B cell (primary cell): ENCODE data around the gene CBL. TPM values are rescaled to one million over a fixed set of nuclear protein-coding genes. Genes with fewer than 3 reads are reported as not detected.
"Not testable (repeated sequence)": the region's sequence is repeated elsewhere in the genome, so short reads cannot be mapped to it uniquely, and the experiment has no call there.

Source experiments
- ATAC-seq: fragments of 200-7000 bp; cut with Tn5 transposase; one replicate; pipeline ENCODE4 v1.10.0; 2021; ENCODE audit warnings: low read depth, mild to moderate bottlenecking, moderate number of reproducible peaks, moderate library complexity
- CTCF ChIA-PET: fragments of 350-600 bp; sonication (Branson Sonifier 250); formaldehyde crosslinking; loops from one replicate; lab custom pipeline; 2021; ENCODE audit warnings: antibody characterized with exemption, inconsistent platforms; lab: Charles Lee
- POLR2A ChIA-PET: fragments of 350-600 bp; sonication (Branson Sonifier 250); formaldehyde crosslinking; loops from one replicate; lab custom pipeline; 2021; ENCODE audit warnings: antibody characterized with exemption; lab: Charles Lee
- DNase-seq: peaks from one replicate; pipeline ENCODE4 v3.0.0; 2013
- H2AFZ ChIP-seq: 2 replicates; pipeline ENCODE4 v1.6.1; 2012; ENCODE audit warnings: mild to moderate bottlenecking, low read depth, low read length; ENCODE audit not compliant: insufficient read depth, poor library complexity, severe bottlenecking
- H3K27ac ChIP-seq, 2 donors: 1 replicate in 1 of 2; 2 replicates in 1 of 2; pipeline ENCODE4 v1.5.1; 2012 to 2013; ENCODE audit warnings: low read length in 2 of 2, mild to moderate bottlenecking in 2 of 2, moderate library complexity in 1 of 2
- H3K27me3 ChIP-seq, 4 experiments: fragments of 200-600 bp in 1 of 4; sonication (generic) in 1 of 4; replicated peaks in 1 of 4; 1 replicate in 2 of 4; 2 replicates in 2 of 4; pipeline versions ENCODE4 v1.6.1 to v1.7.0; 2013 to 2016; ENCODE audit warnings: low read length in 3 of 4, mild to moderate bottlenecking in 2 of 4, mixed read lengths in 1 of 4, moderate library complexity in 1 of 4; ENCODE audit not compliant: insufficient read depth in 4 of 4, control insufficient read depth in 3 of 4; ENCODE audit errors: control extremely low read depth in 1 of 4
- H3K36me3 ChIP-seq, 2 experiments: replicated peaks in 1 of 2; 1 replicate in 1 of 2; 2 replicates in 1 of 2; pipeline versions ENCODE4 v1.6.1 to v1.7.1; 2013; ENCODE audit warnings: low read length in 1 of 2; ENCODE audit not compliant: insufficient read depth in 2 of 2, control insufficient read depth in 1 of 2; ENCODE audit errors: control extremely low read depth in 1 of 2, extremely low read depth in 1 of 2
- H3K4me1 ChIP-seq, 2 donors: fragments of 200-600 bp in 1 of 2; sonication (generic) in 1 of 2; 1 replicate in 1 of 2; 2 replicates in 1 of 2; pipeline versions ENCODE4 v1.5.1 to v1.6.1; 2013 to 2017; ENCODE audit warnings: low read length in 2 of 2; ENCODE audit not compliant: control insufficient read depth in 2 of 2, insufficient read depth in 2 of 2
- H3K4me2 ChIP-seq: replicated peaks from 2 replicates; pipeline ENCODE3; 2012; ENCODE audit warnings: mild to moderate bottlenecking, low read depth, low read length; ENCODE audit not compliant: poor library complexity, severe bottlenecking
- H3K4me3 ChIP-seq, 5 experiments: fragments of 200-600 bp in 1 of 5; sonication (generic) in 1 of 5; 1 replicate in 3 of 5; 2 replicates in 2 of 5; pipeline versions ENCODE4 v1.5.1 to v1.7.0; 2011 to 2016; ENCODE audit warnings: low read length in 4 of 5, mild to moderate bottlenecking in 4 of 5, low read depth in 2 of 5, control low read depth in 1 of 5, moderate library complexity in 1 of 5; ENCODE audit not compliant: insufficient read depth in 1 of 5; ENCODE audit errors: control extremely low read depth in 1 of 5, extremely low read depth in 1 of 5
- H3K79me2 ChIP-seq: fragments of 200-600 bp; sonication (generic); one replicate; pipeline ENCODE4 v1.6.0; 2016; ENCODE audit warnings: low read length; ENCODE audit not compliant: control insufficient read depth, insufficient read depth
- H3K9ac ChIP-seq: fragments of 200-600 bp; sonication (generic); 2 replicates; pipeline ENCODE4 v1.6.1; 2017; ENCODE audit warnings: mild to moderate bottlenecking, low read length, moderate library complexity
- H3K9me3 ChIP-seq, 3 donors: one replicate each; pipeline versions ENCODE4 v1.6.1 to v1.7.1; 2013; ENCODE audit warnings: low read length in 2 of 3; ENCODE audit not compliant: control insufficient read depth in 2 of 3, insufficient read depth in 1 of 3; ENCODE audit errors: control extremely low read depth in 1 of 3
- H4K20me1 ChIP-seq: 2 replicates; pipeline ENCODE4 v1.6.0; 2012; ENCODE audit warnings: mild to moderate bottlenecking, low read length; ENCODE audit not compliant: insufficient read depth, control insufficient read depth, poor library complexity, severe bottlenecking
- H3K27ac Mint-ChIP-seq: one replicate; pipeline ENCODE4 v1.8.0; 2021; ENCODE audit warnings: mixed read lengths
- H3K27me3 Mint-ChIP-seq: one replicate; pipeline ENCODE4 v1.8.0; 2021; ENCODE audit warnings: mixed read lengths
- H3K4me1 Mint-ChIP-seq: one replicate; pipeline ENCODE4 v1.8.0; 2021; ENCODE audit warnings: mixed read lengths
- H3K4me3 Mint-ChIP-seq: one replicate; pipeline ENCODE4 v1.8.0; 2021; ENCODE audit warnings: mixed read lengths
- H3K9me3 Mint-ChIP-seq: one replicate; pipeline ENCODE4 v1.8.0; 2022; ENCODE audit warnings: mixed read lengths; ENCODE audit not compliant: insufficient read depth
- EZH2 ChIP-seq: IDR thresholded peaks from 2 replicates; pipeline ENCODE4 v1.6.1; 2012; ENCODE audit warnings: borderline replicate concordance, low read depth, mild to moderate bottlenecking, moderate library complexity, low read length; ENCODE audit not compliant: insufficient read depth, poor library complexity, severe bottlenecking
- WGBS: methylation state at CpG from one replicate; pipeline ENCODE4 v1.1.5; 2013; ENCODE audit warnings: missing lambda C conversion rate; ENCODE audit not compliant: insufficient coverage; 5-methylcytosine and 5-hydroxymethylcytosine counted together
- intact Hi-C: fragments of 100-400 bp; cut with micrococcal nuclease; formaldehyde crosslinking; loops from one replicate; pipeline ENCODE4 v1.10.0; 2022
- polyA plus RNA-seq: library from polyadenylated mRNA; depleted of rRNA; stranded (reverse); fragments of >200 nt; gene quantifications from 2 replicates; pipeline ENCODE4 v1.2.3, GENCODE V29; 2012
- total RNA-seq, 2 donors: library from RNA; stranded (reverse); fragments of 120-200 nt in 1 of 2; gene quantifications; 1 replicate in 1 of 2; 2 replicates in 1 of 2; pipeline versions ENCODE4 v1.2.3 to v1.2.4, GENCODE V29; 2013 to 2022
- TF ChIP-seq, protein P1 (sequence below): fragments of 200-600 bp; IDR thresholded peaks from one replicate; pipeline ENCODE4 v1.8.0; 2022; ENCODE audit warnings: antibody characterized with exemption, mild to moderate bottlenecking

The CBL gene
- total and polyA plus RNA-seq, 2 donors (not counting 1 experiment from before 2014, with no cell fraction given), result 11.7 to 35.2 TPM

DNA sequence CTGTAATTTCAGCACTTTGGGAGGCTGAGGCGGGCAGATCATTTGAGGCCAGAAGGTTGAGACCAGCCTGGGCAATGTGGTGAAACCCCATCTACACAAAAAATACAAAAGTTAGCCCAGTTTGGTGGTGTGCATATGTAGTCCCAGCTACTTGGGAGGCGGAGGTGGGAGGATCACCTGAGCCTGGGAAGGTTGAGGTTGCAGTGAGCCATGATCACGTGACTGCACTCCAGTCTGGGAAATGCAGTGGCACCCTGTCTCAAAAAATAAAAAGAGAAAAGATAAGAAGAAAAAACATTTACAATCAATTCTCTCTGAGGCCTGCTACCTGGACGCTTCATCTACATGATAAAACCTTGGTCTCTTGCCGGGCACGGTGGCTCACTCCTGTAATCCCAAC lies 7.2 kb upstream of the CBL start:
- no peak overlapping the region for H3K4me2 ChIP-seq
- no peak overlapping the region for H3K4me3 Mint-ChIP-seq
- CTCF ChIA-PET, result interaction anchor here (0.7 to 3.2 kb wide), 2 partner anchors 7 to 99 kb away, joined by 3 to 24 read pairs; partner anchors contain the start of gene CBL
- no peak overlapping the region for H3K27ac Mint-ChIP-seq
- H3K4me3 ChIP-seq, result no peak overlapping the region
- H3K36me3 ChIP-seq, result no peaks in the 10 kb centered on the region
- DNase-seq (no peak), ATAC-seq (no peak)
- H3K27ac ChIP-seq, result no peak overlapping the region
- no peaks in the 10 kb centered on the region for H3K9me3 ChIP-seq
- no peaks in the 10 kb centered on the region for H3K27me3 ChIP-seq
- TF ChIP-seq, protein P1, sequence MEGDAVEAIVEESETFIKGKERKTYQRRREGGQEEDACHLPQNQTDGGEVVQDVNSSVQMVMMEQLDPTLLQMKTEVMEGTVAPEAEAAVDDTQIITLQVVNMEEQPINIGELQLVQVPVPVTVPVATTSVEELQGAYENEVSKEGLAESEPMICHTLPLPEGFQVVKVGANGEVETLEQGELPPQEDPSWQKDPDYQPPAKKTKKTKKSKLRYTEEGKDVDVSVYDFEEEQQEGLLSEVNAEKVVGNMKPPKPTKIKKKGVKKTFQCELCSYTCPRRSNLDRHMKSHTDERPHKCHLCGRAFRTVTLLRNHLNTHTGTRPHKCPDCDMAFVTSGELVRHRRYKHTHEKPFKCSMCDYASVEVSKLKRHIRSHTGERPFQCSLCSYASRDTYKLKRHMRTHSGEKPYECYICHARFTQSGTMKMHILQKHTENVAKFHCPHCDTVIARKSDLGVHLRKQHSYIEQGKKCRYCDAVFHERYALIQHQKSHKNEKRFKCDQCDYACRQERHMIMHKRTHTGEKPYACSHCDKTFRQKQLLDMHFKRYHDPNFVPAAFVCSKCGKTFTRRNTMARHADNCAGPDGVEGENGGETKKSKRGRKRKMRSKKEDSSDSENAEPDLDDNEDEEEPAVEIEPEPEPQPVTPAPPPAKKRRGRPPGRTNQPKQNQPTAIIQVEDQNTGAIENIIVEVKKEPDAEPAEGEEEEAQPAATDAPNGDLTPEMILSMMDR, result no peak
- no peak for TF ChIP-seq EZH2
- H3K4me1 Mint-ChIP-seq, result no peaks in the 10 kb centered on the region
- H3K27me3 Mint-ChIP-seq, result peaks cover 5% of the 10 kb centered on the region
- no peaks in the 10 kb centered on the region for H3K4me1 ChIP-seq
- no peak overlapping the region for H3K9ac ChIP-seq
- POLR2A ChIA-PET, result no interaction called here
- 100% methylated on average over 1 of the region's 6 CpGs for WGBS
- no peaks in the 10 kb centered on the region for H4K20me1 ChIP-seq
- intact Hi-C loops, result loop anchor here (5.0 kb wide), 1 partner anchor 507 kb away; no protein-coding TSS in a partner anchor
- H2AFZ ChIP-seq, result no peak overlapping the region
- H3K79me2 ChIP-seq, result no peaks in the 10 kb centered on the region
- no peaks in the 10 kb centered on the region for H3K9me3 Mint-ChIP-seq

DNA sequence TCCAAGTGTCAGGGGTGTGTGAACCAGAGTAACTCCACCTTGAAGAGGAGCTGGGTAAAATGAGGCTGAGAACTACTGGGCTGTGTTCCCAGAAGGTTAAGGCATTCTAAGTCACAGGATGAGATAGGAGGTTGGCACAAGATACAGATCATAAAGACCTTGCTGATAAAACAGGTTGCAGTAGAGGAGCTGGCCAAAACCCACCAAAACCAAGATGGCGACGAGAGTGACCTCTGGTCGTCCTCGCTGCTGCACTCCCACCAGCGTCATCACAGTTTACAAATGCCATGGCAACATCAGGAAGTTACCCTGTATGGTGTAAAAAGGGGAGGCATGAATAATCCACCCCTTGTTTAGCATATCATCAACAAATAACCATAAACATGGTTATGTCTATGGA lies 4.9 kb upstream of the CBL start:
- CTCF ChIA-PET, result interaction anchor here (1.1 to 1.5 kb wide), 3 partner anchors 32 to 293 kb away, joined by 3 read pairs; no protein-coding TSS in a partner anchor
- WGBS, result no CpG with 5 or more reads among the region's 5 CpGs
- H3K36me3 ChIP-seq, H3K27ac Mint-ChIP-seq, H3K27ac ChIP-seq, intact Hi-C loops, H3K9ac ChIP-seq, H3K9me3 Mint-ChIP-seq, POLR2A ChIA-PET, H3K4me1 Mint-ChIP-seq, DNase-seq, H3K4me3 ChIP-seq, H3K27me3 ChIP-seq, H3K4me2 ChIP-seq, H3K27me3 Mint-ChIP-seq, ATAC-seq, H3K9me3 ChIP-seq, H3K79me2 ChIP-seq, H3K4me3 Mint-ChIP-seq, H4K20me1 ChIP-seq, H2AFZ ChIP-seq: not testable (repeated sequence)
- H3K4me1 ChIP-seq, result peaks cover 9 to 10% of the 10 kb centered on the region in 2 donors
